ENCODE results near the gene EGR1.
"Not testable (repeated sequence)": the region's sequence is repeated elsewhere in the genome, so short reads cannot be mapped to it uniquely, and the experiment has no call there.

EGR1 gene

DNA sequence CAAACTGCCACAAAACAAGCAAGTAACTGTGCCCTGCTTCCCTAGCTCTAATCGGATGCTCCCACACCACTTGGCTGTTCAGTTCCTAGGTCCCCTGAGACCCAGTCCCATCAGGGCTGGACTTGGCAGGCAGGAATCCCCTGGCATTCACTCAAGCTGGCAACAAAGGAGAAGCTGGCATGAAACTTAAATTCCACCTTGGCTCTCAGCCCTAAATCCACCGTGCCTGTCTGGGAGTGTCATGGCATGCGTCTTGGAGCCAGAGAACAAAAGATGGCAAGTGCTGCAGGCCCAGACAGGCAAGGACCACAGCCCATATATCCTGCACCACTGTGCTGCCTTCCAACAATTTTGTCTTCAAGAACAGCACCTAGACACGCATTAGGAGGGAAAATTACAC is 39.5 kb downstream of the EGR1 start:
- peaks cover 46% of the 10 kb centered on the region for H3K36me3 Mint-ChIP-seq
- no peaks in the 10 kb centered on the region for H3K4me1 Mint-ChIP-seq
- ATAC-seq (no peak), DNase-seq (ENCODE audit: low spot score in 2 of 2) (no peak)
- H3K9me3 Mint-ChIP-seq, result no peaks in the 10 kb centered on the region
- peak overlapping the region; percentile 65 for H3K27ac Mint-ChIP-seq
- no peak overlapping the region for H3K4me3 Mint-ChIP-seq

DNA sequence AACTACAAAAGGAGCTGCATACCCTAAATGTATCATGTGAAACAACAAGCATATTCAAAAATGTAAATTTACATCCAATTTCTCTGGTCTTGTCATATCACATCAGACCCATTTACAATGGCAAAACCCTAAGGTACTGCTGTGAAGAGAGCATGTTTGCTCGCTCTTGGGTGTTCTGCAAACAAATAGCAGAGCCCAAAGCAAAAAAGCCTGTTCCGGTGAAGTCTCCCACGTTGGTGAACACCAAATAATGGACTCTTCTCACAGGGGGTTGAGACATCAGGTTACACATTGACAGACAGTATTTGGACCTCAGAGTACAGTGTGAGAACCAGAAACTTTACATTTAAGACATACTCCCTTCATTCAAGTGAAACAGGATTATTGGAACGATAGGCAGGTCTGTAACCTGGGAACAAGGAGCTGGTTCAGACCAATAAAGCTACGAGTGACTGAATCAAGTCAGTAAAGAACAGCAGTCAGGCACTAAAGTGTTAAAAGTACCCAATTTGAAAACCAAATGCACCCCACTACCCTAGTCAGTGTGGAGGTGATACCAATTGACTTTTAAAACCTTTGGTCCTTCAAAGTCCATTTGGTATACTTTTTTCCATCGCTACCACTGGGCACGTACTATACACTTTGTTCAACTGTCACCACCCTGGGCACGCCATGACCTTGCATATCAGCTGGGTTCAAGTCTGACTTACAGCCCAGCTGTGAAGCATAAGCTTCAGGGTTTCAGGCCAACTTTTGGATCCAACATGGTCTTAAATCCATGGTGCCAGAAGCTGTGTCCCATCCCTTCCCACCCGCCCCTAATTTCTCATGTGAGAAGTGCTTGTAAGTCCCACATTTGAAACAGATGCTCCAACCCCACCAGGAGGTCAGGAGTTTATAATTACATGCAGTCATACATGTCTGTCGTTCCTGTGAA is 41.4 kb downstream of the EGR1 start:
- H3K27ac Mint-ChIP-seq, result no peak overlapping the region
- H3K4me3 Mint-ChIP-seq, result no peak overlapping the region
- no peak for DNase-seq (ENCODE audit: low spot score in 2 of 2)
- no peaks in the 10 kb centered on the region for H3K9me3 Mint-ChIP-seq
- ATAC-seq, result no peak
- peaks cover 58% of the 10 kb centered on the region for H3K36me3 Mint-ChIP-seq
- H3K4me1 Mint-ChIP-seq, result no peaks in the 10 kb centered on the region

DNA sequence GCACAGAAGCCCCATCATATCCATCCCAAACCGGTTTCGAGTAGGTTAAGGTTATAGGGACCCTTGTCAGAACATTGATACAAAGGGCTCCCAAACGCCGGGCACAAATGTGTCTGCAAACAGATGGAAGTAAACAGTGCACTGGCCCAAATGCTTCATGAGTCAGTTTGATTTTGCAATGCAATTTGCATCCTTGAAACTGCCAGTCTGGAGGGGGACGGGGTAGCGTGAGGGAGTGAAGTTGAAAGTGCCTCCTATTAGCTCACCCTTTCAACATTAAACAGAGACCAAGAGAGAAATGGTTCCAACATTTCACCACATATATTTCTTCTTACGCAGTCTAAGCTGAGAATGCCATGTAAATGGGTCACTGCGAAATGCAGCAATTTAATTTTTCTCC is 42.2 kb downstream of the EGR1 start:
- ATAC-seq; H3K4me3 Mint-ChIP-seq; H3K9me3 Mint-ChIP-seq; DNase-seq (ENCODE audit: low spot score in 2 of 2); H3K27ac Mint-ChIP-seq; H3K4me1 Mint-ChIP-seq: not testable (repeated sequence)
- peaks cover 60% of the 10 kb centered on the region for H3K36me3 Mint-ChIP-seq

DNA sequence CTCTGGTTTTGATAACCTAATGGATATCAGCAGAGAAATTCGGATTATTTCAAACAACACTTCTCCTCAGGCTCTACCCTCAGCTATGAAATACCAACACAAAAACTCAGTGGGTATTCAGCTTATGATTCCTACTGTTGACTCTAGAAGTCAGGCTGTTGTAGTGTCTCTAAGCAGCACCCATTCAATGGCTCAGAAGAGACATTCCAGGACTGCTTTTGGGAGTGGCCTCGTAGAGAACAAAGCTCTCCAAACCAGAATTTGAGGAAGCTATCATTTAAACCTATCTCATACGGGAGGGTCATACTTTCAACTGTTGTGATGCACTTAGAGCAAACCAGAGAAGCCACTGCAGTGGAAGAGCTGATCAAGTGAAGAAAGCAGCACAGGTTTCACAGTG is 43.7 kb downstream of the EGR1 start:
- Mint-ChIP-seq H3K9me3 (no peaks in the 10 kb centered on the region), H3K4me3 (no peak overlapping the region), H3K4me1 (no peaks in the 10 kb centered on the region), H3K27ac (peak overlapping the region; percentile 5), H3K36me3 (peaks cover 75% of the 10 kb centered on the region)
- DNase-seq (ENCODE audit: low spot score in 2 of 2) (no peak), ATAC-seq (no peak)

DNA sequence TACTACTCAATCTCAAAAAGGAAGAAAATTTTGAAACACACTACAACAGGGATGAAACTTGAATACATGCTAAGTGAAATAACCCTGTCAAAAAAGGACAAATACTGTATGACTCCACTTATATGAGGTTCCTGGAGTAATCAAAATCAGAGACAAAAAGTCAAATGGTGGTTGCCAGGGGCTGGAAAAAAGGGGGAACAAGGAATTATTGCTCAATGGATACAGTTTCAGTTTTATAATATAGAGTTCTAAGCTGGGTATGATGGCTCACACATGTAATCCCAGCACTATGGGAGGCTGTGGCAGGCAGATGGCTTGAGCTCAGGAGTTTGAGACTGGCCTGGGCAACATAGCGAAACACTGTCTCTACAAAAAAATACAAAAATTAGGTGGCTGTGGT is 48.7 kb downstream of the EGR1 start:
- Mint-ChIP-seq H3K36me3 (peaks cover 100% of the 10 kb centered on the region), H3K4me3 (no peak overlapping the region), H3K4me1 (peaks cover 5% of the 10 kb centered on the region), H3K27ac (no peak overlapping the region), H3K9me3 (no peaks in the 10 kb centered on the region)
- DNase-seq (ENCODE audit: low spot score in 2 of 2) (no peak), ATAC-seq (no peak)

DNA sequence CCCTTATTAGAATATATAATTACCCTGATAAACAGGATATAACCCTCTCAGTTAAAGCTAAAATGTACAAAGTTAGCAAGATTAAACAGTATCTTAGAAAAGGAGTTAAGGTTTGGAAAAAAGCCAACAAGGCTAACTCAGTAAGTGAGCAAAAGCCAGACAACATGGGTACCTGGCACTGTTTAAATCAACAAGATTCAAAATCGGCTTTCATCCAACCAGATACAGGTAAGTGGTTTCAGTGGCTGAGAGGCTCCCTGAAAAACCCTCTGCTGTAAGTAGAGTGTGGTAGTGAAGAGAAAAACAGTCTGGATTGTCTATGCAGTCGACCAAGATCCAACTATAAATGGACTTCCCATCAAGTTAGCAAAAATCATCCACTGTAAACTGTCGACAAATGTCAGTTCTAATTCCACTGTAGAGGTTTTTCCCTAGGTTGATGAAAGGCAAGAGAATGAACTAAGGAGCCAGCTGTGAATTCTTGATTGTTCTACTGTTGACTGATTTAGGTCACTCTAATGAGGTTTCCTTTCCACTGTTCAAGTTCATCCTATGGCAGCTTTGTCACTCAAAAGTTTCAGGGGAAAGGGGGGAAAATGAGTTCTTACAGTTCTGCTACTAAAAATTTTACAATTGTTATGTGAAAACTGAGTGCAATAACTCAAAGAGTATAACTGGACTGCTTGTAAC is 50.4 kb downstream of the EGR1 start:
- no peak for DNase-seq (ENCODE audit: low spot score in 2 of 2)
- H3K4me3 Mint-ChIP-seq, result no peak overlapping the region
- peaks cover 92% of the 10 kb centered on the region for H3K36me3 Mint-ChIP-seq
- peak overlapping the region; percentile 52 for H3K27ac Mint-ChIP-seq
- no peaks in the 10 kb centered on the region for H3K9me3 Mint-ChIP-seq
- H3K4me1 Mint-ChIP-seq, result peaks cover 14% of the 10 kb centered on the region
- ATAC-seq, result no peak

DNA sequence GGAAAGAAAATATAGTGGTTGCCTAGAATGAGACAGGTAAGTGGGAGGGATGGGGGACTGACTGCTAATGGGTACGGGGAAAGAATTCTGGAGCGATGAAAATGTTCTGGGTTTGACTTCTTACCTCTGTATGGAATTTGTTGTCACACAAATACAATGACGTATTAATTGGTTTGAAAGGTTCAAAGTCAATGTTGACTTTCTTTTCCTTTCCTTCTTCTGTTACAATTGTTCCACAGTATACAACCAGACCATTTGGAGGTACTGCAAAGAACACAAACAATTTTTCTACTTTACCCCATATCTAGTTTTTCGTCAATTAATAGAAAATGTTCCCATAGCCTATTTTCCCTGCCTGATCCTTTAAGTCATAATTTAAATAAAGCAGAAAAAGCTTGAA is 52.2 kb downstream of the EGR1 start:
- DNase-seq (ENCODE audit: low spot score in 2 of 2), result no peak
- Mint-ChIP-seq H3K36me3 (peaks cover 83% of the 10 kb centered on the region), H3K27ac (no peak overlapping the region), H3K4me1 (peaks cover 18% of the 10 kb centered on the region), H3K9me3 (no peaks in the 10 kb centered on the region), H3K4me3 (no peak overlapping the region)
- ATAC-seq, result no peak

All from stimulated activated effector memory CD8-positive, alpha-beta T cell treated with anti-CD3 and anti-CD28 coated beads, Interleukin-12 subunit alpha, Interleukin-12 subunit beta, amount 100 ng/mL, for 72 hours (primary cell).